Measurements from ENCODE around the gene TBC1D5.
A peak's percentile ranks its signal among the peaks of the same experiment; 100 is the strongest.
"Not testable (repeated sequence)": the region's sequence is repeated elsewhere in the genome, so short reads cannot be mapped to it uniquely, and the experiment has no call there.

Gene TBC1D5

GRCh38 chr3:17742102-17742879 is at the start of gene TBC1D5:
Gene TBC1D5, minus strand, starts transcription at chr3:17742631. Its CDS starts 234,061 bp downstream, at chr3:17508570.
- DNase-seq, result peak; percentile 95

DNA sequence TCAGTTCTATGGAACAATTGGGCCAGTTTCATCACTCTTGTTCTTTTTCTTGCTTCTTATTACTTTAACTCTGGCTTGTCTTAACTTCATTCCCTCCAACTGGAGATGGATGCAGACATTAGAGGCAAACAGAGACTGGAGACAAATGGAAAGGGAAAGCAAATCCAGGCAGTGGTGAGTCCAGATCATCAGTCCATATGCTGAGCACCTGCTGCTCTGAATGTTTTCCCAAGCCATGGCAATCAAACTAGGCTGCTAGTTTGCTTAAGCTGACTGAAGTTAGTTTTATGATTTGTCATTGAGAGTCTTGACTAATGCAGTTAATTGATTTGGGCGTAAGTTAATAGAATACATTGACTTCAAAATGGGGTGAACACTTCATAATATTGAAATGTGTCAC is 41.0 kb upstream of the TBC1D5 start:
- no peak for DNase-seq

GRCh38 chr3:17782751-17783150 is 40.3 kb upstream of the TBC1D5 start:
- no peak for DNase-seq

DNA sequence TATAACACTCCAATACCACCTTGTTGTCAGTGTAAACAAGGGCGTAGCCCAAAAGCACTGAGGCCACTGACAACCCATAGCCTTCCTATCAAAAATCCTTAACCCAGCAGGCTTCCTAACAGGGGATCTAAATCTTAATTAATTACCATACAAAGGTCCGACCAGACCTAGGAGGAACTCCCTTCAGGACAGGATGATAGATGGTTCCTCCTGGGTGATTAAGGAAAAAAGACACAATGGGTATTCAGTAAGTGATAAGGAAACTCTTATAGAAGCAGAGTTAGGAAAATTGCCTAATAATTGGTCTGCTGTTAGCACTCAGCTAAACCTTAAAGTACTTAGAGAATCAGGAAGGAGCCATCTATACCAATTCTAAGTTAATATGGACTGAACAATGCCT is 37.9 kb upstream of the TBC1D5 start:
- DNase-seq, result not testable (repeated sequence)

DNA sequence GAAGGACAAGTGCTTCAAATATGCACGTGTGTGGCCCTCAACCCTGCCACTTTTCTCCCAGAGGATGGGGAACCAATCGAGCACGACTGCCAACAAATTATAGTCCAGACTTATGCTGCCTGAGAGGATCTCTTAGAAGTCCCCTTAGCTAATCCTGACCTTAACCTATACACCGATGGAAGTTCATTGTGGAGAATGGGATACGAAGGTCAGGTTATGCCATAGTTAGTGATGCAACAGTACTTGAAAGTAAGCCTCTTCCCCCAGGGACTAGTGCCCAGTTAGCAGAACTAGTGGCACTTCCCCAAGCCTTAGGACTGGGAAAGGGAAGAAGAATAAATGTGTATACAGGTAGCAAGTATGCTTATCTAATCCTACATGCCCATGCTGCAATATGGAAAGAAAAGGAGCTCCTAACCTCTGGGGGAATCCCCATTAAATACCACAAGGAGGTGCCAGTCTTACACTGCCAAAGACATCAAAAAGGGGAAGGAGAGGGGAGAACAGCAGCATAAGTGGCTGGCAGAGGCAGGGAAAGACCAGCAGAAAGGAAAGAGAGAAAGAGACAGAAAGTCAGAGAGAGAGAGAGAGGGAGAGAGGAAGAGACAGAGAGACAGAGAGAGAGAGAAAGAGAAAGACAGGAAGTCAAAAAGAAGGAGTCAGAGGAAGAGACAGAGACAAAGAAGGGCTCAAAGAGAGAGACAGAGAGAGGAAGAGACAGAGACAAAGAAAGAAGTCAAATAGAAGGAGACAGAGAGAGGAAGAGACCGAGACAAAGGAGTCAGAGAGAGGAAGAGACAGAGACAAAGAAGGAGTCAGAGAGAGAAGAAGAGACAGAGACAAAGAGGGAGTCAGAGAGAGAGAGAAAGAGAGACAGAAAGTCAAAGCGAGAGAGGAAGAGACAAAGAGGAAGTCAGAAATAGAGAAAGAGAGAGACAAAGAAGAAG is 37.1 kb upstream of the TBC1D5 start:
- not testable (repeated sequence) for DNase-seq

DNA sequence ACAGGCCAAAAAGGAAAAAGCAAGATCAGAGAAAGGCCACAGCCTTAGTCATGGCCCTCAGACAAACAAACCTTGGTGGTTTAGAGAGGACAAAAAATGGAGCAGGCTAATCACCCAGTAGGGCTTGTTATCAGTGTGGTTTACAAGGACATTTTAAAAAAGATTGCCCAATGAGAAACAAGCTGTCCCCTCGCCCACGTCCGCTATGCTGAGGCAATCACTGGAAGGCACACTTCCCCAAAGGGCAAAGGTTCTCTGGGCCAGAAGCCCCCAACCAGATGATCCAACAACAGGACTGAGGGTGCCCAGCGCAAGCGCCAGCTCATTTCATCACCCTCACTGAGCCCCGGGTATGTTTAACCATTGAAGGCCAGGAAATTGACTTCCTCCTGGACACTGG is 34.9 kb upstream of the TBC1D5 start:
- DNase-seq, result not testable (repeated sequence)

- no peak for DNase-seq
These were observed 32.6 kb upstream of the TBC1D5 start for GRCh38 chr3:17775073-17775472.

GRCh38 chr3:17774180-17774910 is 31.9 kb upstream of the TBC1D5 start:
- not testable (repeated sequence) for DNase-seq

DNA sequence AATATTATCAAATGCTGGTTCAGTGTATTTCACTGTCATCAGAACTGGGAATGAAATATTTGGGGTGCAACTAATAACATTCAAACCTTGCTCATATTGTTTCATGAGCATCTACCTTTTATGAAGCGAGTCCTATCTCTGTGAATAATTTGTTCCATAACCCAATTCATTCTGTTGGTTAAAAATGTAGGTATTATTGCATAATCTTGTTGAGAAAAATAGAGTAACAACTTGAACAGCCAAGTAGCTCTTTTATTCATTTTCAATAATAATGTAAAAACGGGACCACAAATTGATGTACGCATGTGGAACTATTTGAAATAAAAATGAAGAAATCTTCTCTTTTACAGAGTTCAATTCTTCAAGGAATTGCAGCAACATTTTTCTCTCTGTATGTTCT is 30.1 kb upstream of the TBC1D5 start:
- DNase-seq, result no peak

DNA sequence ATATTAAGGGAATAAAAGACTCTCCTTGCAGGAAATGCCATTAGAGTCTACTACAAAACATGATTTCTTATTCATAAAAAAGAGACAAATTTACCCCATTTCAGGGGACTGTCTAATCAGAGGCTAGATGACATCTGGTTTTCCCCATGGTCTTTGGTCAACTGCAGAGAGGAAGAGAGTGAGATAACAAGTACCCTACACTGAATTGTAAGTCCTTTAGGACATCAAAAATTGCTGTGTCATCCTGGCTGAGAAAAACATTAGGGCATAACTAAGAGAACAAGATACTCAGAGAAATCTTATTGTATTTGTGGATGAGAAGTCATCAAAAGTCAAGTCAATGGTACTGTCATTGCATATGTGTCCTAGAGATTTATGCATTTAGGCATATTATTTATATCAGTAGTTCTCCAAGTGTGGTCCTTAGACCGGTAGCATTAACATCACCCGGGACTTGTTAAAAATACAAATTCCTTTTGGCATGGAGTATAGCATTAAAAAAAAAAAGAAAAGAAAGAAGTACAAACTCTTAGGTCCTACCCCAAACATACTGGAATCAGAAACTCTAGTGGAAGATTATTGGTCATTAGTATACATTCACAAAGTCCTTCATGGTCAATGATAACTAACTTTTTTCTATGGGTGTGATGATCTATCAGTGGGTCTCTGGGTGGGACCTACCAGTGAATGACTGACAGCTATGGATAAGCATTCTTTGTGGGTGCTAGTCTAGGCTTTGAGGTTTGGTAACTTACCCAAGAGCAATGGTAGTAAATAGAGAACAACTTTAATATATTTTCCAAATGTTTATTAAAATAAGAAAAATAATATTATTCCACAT is 29.0 kb upstream of the TBC1D5 start:
- no peak for DNase-seq

- DNase-seq, result no peak
These were observed 28.3 kb upstream of the TBC1D5 start for GRCh38 chr3:17770682-17771081.

DNA sequence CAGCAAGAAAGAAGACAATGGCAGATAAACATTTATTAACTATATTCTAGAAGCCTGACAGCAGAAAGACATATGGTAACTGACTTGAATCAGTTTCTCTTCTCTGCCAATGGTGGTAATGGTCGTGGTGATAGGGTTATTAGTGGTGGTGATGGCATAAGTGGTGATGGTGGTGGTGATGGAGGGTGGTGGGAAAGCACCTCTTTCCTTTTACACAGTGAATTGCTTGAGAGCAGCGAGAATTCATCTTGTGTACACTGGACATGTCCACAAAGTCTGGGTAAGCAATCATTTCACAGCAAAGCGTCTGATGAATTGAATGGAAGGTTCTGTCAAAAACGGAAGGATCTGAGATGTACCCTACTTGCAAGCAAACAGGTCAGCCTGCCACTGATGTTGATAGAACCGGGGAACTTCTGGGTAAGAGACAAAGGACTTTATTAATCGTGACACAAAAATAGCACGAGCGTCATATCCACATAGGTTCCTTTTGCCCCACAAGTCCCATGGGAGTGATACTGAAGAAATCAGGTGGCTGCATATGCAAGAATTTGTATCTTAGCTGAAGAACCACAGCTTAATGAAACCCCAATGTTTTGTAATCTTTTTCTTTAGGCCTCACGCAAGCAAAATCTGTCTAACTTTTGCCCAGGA is 23.5 kb upstream of the TBC1D5 start:
- DNase-seq, result no peak

GRCh38 chr3:17761563-17761962 is 19.1 kb upstream of the TBC1D5 start:
- DNase-seq, result no peak

DNA sequence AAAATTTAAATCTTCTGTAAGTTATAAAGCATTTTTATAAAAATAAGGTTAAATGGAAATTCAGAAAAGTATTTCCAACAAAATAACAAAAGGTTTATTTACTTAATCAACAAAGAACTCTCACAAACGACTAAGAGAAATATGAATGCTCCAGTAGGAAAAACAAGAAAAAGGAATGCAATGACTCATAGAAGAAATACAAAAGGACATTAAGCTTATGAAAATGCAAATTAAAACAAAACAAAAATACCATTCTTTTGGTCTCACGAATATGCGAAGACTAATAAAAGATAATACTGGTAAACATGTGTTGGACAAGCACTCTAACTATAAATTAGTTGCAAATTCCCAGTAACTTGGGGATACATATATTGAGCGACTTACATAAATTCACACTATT is 17.5 kb upstream of the TBC1D5 start:
- DNase-seq, result no peak

- DNase-seq, result no peak
These were observed 13.4 kb upstream of the TBC1D5 start for GRCh38 chr3:17755836-17756235.

DNA sequence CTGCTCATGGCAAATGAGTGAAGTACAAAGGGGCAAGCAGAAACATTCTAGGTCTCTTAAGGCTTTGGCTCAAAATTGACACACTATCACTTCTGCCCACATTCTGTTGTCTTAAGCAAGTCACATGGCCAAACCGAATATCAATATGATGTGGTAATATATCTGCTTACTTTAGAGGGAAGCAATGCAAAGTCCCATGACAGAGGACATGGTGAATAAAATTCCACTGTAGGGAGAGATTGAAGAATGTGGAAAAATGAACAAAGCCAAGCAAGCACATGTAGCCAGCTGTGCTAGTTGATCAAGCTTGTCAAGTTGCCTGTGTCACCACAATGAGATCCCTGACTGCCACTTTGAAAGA is 11.2 kb upstream of the TBC1D5 start:
- no peak for DNase-seq

GRCh38 chr3:17752876-17753631 is 10.6 kb upstream of the TBC1D5 start:
- no peak for DNase-seq

GRCh38 chr3:17752436-17752835 is 10.0 kb upstream of the TBC1D5 start:
- DNase-seq, result no peak

GRCh38 chr3:17749705-17750293 is 7.4 kb upstream of the TBC1D5 start:
- DNase-seq, result no peak

DNA sequence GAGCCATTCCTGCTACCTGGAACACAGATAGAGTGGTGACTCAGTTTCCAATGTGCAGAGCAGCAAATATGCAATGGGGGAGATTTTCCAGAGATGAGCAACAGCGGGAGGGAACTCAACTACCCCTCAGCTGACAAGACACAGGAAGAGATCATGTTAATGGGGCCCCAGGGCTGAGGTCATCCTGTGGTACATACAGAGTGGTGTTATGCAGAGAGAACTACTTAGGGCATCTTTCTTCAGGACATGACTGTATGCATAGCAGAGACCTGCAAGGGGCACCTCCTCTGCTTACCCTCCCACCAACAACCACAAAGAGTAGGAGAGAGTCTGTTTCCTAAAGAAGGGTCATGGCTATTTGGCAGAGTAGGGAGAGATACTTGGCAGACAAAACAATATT is 6.8 kb upstream of the TBC1D5 start:
- DNase-seq, result no peak

DNA sequence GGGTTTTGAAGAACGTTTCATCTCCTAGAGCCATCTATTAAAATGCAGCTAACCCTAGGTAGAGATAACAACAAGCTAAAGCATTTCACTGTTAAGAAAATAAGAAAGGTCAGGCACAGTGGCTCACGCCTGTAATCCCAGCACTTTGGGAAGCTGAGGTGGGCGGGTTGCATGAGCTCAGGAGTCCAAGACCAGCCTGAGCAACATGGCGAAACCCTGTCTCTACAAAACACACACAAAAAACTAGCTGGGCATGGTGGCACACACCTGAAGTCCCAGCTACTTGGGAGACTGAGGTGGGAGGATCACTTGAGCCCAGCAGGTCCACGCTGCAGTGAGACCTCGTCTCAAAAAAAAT is 5.4 kb upstream of the TBC1D5 start:
- DNase-seq, result no peak
